Small intestine (tissue), 7 donors: ENCODE results near the gene SEC23B. TPM values are rescaled to one million over a fixed set of nuclear protein-coding genes. Genes with fewer than 3 reads are reported as not detected.
"Not testable (repeated sequence)": the region's sequence is repeated elsewhere in the genome, so short reads cannot be mapped to it uniquely, and the experiment has no call there.

Source experiments
- DNase-seq, 2 donors: peaks; one replicate each; pipeline versions ENCODE4 v3.0.0 to v3.0.0-alpha.2; 2013
- FAIRE-seq: peaks from 2 replicates; lab custom pipeline; 2012; peaks lifted over from hg19 to GRCh38; lab: Jason Lieb, UNC
- H3K27ac ChIP-seq, 3 donors: one replicate each; pipeline ENCODE4 v1.5.1; 2013; ENCODE audit warnings: low read length in 2 of 3, mild to moderate bottlenecking in 2 of 3, control low read depth in 1 of 3, inconsistent platforms in 1 of 3, low read depth in 1 of 3, moderate library complexity in 1 of 3
- H3K27me3 ChIP-seq, 3 donors: one replicate each; pipeline ENCODE4 v1.6.1; 2013; ENCODE audit warnings: low read length in 3 of 3, inconsistent platforms in 1 of 3; ENCODE audit not compliant: control insufficient read depth in 3 of 3, insufficient read depth in 3 of 3
- H3K36me3 ChIP-seq, 3 donors: one replicate each; pipeline ENCODE4 v1.6.1; 2013; ENCODE audit warnings: low read length in 3 of 3, inconsistent platforms in 1 of 3, low read depth in 1 of 3, mild to moderate bottlenecking in 1 of 3, moderate library complexity in 1 of 3; ENCODE audit not compliant: control insufficient read depth in 3 of 3, insufficient read depth in 2 of 3
- H3K4me1 ChIP-seq, 3 donors: one replicate each; pipeline ENCODE4 v1.6.1; 2013; ENCODE audit warnings: low read length in 2 of 3, inconsistent platforms in 1 of 3, low read depth in 1 of 3, mild to moderate bottlenecking in 1 of 3, moderate library complexity in 1 of 3; ENCODE audit not compliant: control insufficient read depth in 3 of 3, insufficient read depth in 2 of 3
- H3K4me3 ChIP-seq, 3 donors: one replicate each; pipeline ENCODE4 v1.5.1; 2013; ENCODE audit warnings: low read length in 3 of 3, control low read depth in 1 of 3, inconsistent platforms in 1 of 3, low read depth in 1 of 3, mild to moderate bottlenecking in 1 of 3, moderate library complexity in 1 of 3
- H3K9me3 ChIP-seq, 2 donors: one replicate each; pipeline ENCODE4 v1.6.1; 2013; ENCODE audit warnings: low read depth in 1 of 2, low read length in 1 of 2; ENCODE audit not compliant: control insufficient read depth in 2 of 2, insufficient read depth in 1 of 2
- WGBS, 3 donors: extraction: QIAGEN DNeasy Blood & Tissue Kit; methylation state at CpG; one replicate each; pipeline ENCODE4 v1.1.7; 2013; 5-methylcytosine and 5-hydroxymethylcytosine counted together
- polyA plus RNA-seq, 4 donors: library from polyadenylated mRNA; stranded (reverse) in 3 of 4; unstranded in 1 of 4; fragments of 200-250 nt in 3 of 4; fragments of 120-200 nt in 1 of 4; gene quantifications; one replicate each; pipeline versions ENCODE4 v1.2.1 to v1.2.3, GENCODE V29; 2013
- donor health status: healthy with polysubstance abuse.
- donor health status: control.
- donor health status: control.
- donor health status: Bipolar disorder and iron deficiency.
- donor health status: healthy.

The SEC23B gene
- polyA plus RNA-seq, 4 donors = 17.2 to 34.1 (median 24.1) TPM

GRCh38 chr20:18513208-18513607, 5.5 kb downstream of the SEC23B start:
- no peak overlapping the region for H3K27ac ChIP-seq
- H3K27me3 ChIP-seq = no peaks in the 10 kb centered on the region
- no peaks in the 10 kb centered on the region for H3K9me3 ChIP-seq
- WGBS, 3 donors = 93 to 94% (median 94%) methylated on average over 7 of the region's 7 CpGs
- H3K36me3 ChIP-seq = peaks cover 0 to 22% (median 6%) of the 10 kb centered on the region in 3 donors
- DNase-seq (no peak), FAIRE-seq (no peak)
- H3K4me1 ChIP-seq = peaks cover 0 to 6% (median 0%) of the 10 kb centered on the region in 3 donors
- H3K4me3 ChIP-seq = no peak overlapping the region

GRCh38 chr20:18514127-18514526, 6.4 kb downstream of the SEC23B start:
- H3K27me3 ChIP-seq = no peaks in the 10 kb centered on the region
- FAIRE-seq (no peak), DNase-seq (no peak)
- no peaks in the 10 kb centered on the region for H3K4me1 ChIP-seq
- no peaks in the 10 kb centered on the region for H3K9me3 ChIP-seq
- WGBS, 3 donors = 90 to 93% (median 93%) methylated on average over 5 of the region's 5 CpGs
- H3K4me3 ChIP-seq = no peak overlapping the region
- no peak overlapping the region for H3K27ac ChIP-seq
- H3K36me3 ChIP-seq = peaks cover 0 to 22% (median 6%) of the 10 kb centered on the region in 3 donors

- Histone ChIP-seq H3K4me3 (no peak overlapping the region), H3K27me3 (no peaks in the 10 kb centered on the region), H3K36me3 (peaks cover 0 to 19% (median 6%) of the 10 kb centered on the region in 3 donors), H3K9me3 (no peaks in the 10 kb centered on the region), H3K4me1 (no peaks in the 10 kb centered on the region), H3K27ac (no peak overlapping the region)
- no peak for FAIRE-seq
- DNase-seq = no peak
Measured at GRCh38 chr20:18515973-18516372, 8.2 kb downstream of the SEC23B start.

GRCh38 chr20:18522066-18522465, 14.3 kb downstream of the SEC23B start:
- 95 to 98% (median 95%) methylated on average over 9 of the region's 9 CpGs for WGBS, 3 donors
- not testable (repeated sequence) for H3K27ac ChIP-seq, H3K27me3 ChIP-seq, H3K4me3 ChIP-seq, H3K9me3 ChIP-seq, DNase-seq, FAIRE-seq, H3K4me1 ChIP-seq
- peaks cover 10 to 42% (median 16%) of the 10 kb centered on the region in 3 donors for H3K36me3 ChIP-seq

GRCh38 chr20:18523066-18523465, 15.3 kb downstream of the SEC23B start:
- DNase-seq (no peak), FAIRE-seq (no peak)
- Histone ChIP-seq H3K4me1 (no peaks in the 10 kb centered on the region), H3K4me3 (no peak overlapping the region), H3K27me3 (no peaks in the 10 kb centered on the region), H3K9me3 (no peaks in the 10 kb centered on the region), H3K27ac (no peak overlapping the region), H3K36me3 (peaks cover 13 to 50% (median 24%) of the 10 kb centered on the region in 3 donors)
- 88 to 100% (median 89%) methylated on average over 2 of the region's 2 CpGs for WGBS, 3 donors

- FAIRE-seq (no peak), DNase-seq (no peak)
- 91 to 100% (median 92%) methylated on average over 1 of the region's 1 CpG for WGBS, 3 donors
- no peaks in the 10 kb centered on the region for H3K4me1 ChIP-seq
- no peak overlapping the region for H3K4me3 ChIP-seq
- H3K36me3 ChIP-seq = peaks cover 17 to 59% (median 27%) of the 10 kb centered on the region in 3 donors
- H3K27me3 ChIP-seq = no peaks in the 10 kb centered on the region
- no peak overlapping the region for H3K27ac ChIP-seq
- no peaks in the 10 kb centered on the region for H3K9me3 ChIP-seq
Measured at GRCh38 chr20:18524646-18525045, 16.9 kb downstream of the SEC23B start.

- not testable (repeated sequence) for H3K9me3 ChIP-seq, FAIRE-seq
- WGBS, 3 donors = 83 to 85% (median 83%) methylated on average over 14 of the region's 14 CpGs
Measured at GRCh38 chr20:18526761-18527160, 19.0 kb downstream of the SEC23B start.

GRCh38 chr20:18527339-18527738, 19.6 kb downstream of the SEC23B start:
- Histone ChIP-seq H3K4me3 (no peak overlapping the region), H3K36me3 (peaks cover 25 to 62% (median 33%) of the 10 kb centered on the region in 3 donors), H3K27me3 (no peaks in the 10 kb centered on the region), H3K9me3 (no peaks in the 10 kb centered on the region), H3K4me1 (no peaks in the 10 kb centered on the region), H3K27ac (no peak overlapping the region)
- DNase-seq (no peak), FAIRE-seq (no peak)
- whole genome bisulfite sequencing, 3 donors = 92 to 95% (median 95%) methylated on average over 2 of the region's 2 CpGs

More at GRCh38 chr20:18526761-18527160, 19.0 kb downstream of the SEC23B start:
- DNase-seq, H3K27ac ChIP-seq, H3K4me3 ChIP-seq, H3K27me3 ChIP-seq, H3K4me1 ChIP-seq: not testable (repeated sequence)
- H3K36me3 ChIP-seq = peaks cover 25 to 63% (median 32%) of the 10 kb centered on the region in 3 donors

- FAIRE-seq = no peak
- Histone ChIP-seq H3K27ac (no peak overlapping the region), H3K4me3 (no peak overlapping the region), H3K36me3 (peaks cover 29 to 62% (median 38%) of the 10 kb centered on the region in 3 donors), H3K4me1 (no peaks in the 10 kb centered on the region), H3K27me3 (no peaks in the 10 kb centered on the region), H3K9me3 (no peaks in the 10 kb centered on the region)
- no peak for DNase-seq
- 96 to 98% (median 97%) methylated on average over 2 of the region's 2 CpGs for WGBS, 3 donors
Measured at GRCh38 chr20:18527836-18528235, 20.1 kb downstream of the SEC23B start.
